GM19239 (cell line): ENCODE measurements around the gene LYPD3.
"Not testable (repeated sequence)": the region's sequence is repeated elsewhere in the genome, so short reads cannot be mapped to it uniquely, and the experiment has no call there.

Experiments used
- DNase-seq: peaks from one replicate; pipeline ENCODE4 v3.0.0; 2011; ENCODE audit warnings: low spot score; ENCODE audit not compliant: insufficient read length
- FAIRE-seq: peaks from 2 replicates; lab custom pipeline; 2011; peaks lifted over from hg19 to GRCh38; lab: Jason Lieb, UNC

LYPD3 gene

DNA sequence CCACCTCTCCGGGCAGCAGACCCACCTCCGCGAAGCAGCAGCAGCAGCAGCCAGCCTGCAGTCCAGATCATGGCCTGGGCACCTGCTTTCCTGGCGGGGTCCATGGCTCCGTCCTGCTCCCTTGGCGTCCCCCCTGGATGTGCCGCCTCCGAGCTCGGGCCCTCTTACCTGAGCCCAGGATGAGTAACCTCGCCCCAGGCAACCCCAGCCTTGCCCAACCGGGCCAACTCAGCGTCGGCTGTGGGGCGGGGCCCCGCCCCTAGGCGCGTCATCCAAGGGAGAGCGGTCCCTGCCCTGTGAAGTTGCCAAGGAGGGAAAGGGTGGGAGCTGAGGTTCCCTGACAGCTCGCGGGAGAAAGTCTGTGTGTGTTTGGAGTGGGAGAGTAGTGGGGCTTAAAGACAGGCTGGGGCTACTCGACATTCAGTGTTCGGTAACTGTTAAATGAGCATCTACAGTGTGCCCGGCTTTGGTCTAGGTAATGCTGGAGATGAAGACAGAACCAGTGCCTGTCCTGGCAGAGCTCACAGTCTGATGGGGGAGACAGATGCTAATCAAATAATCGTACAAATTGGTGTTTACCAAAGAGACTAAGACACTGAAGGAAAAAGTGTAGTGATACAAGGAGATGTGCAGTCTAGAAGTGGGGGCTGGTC lies at the start of gene LYPD3:
TSS of gene LYPD3 (minus strand) at position 141 of the 653 bp plus-strand sequence. CDS start at position 104, 37 bp downstream.
- no peak for DNase-seq
- FAIRE-seq = no peak

DNA sequence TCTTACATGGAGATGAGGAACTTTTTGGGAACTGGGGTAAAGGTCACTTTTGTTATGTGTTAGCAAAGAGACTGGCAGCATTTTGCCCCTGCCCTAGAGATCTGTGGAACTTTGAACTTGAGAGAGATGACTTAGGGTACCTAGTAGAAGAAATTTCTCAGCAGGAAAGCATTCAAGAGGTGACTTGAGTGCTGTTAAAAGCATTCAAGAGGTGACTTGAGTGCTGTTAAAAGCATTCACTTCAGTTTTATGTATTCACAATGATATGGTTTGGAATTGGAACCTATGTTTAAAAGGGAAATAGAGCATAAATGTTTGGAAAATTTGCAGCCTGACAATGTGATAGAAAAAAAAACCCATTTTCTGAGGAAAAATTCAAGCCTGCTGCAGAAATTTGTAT lies 47.0 kb upstream of the LYPD3 start:
- FAIRE-seq, DNase-seq: not testable (repeated sequence)

DNA sequence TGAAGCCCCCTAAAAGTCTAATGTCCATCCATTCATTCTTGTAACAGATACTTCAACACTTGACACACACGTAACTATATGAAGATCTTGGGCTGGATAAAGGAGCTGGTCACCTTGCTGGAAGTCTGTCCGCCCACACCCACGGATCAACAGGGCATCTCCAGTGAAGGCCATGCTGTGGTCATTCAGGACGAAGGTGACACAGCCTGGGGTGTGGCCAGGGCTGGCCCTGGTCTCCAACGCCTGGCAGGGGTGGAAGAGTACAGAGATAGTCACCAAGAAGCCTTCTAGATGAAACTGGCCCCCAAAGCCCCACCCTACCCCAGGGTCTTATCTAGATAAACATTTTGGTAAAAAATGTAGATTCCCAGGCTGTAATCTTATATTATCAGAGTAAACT lies 45.9 kb upstream of the LYPD3 start:
- DNase-seq (no peak), FAIRE-seq (no peak)

DNA sequence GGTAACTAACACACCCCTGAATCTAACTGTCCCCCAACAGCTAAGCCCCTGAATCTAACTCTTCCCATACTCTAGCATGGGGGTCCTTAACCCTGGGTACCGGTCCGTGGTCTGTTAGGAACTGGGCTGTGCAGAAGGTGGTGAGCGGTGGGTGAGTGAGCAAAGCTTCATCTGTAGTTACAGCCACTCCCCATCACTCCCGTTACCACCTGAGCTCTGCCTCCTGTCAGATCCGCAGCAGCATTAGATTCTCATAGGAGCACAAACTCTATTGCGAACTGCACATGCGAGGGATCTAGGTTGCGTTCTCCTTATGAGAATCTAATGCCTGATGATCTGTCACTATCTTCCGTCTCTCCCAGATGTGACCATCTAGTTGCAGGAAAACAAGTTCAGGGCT lies 45.3 kb upstream of the LYPD3 start:
- DNase-seq = no peak
- FAIRE-seq = no peak

DNA sequence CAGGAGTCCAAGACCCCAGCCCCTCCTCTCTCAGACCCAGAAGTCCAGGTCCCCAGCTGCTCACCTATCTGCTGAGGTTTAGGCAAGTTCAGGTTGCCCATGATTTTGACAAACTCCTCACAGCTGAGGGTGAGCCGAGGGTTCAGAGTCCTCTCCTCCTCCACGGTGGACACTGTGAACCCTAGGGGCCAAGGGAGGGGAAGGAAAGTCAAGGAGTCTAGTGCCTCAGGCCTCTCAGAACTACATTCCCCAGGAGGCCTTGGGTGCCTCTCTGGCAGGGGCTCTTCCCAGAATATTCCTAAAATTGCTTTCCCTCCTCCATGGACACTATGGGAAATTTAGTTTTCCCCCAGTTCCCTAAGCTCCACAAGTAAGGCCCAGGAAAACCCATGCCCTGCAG lies 42.5 kb upstream of the LYPD3 start:
- DNase-seq (no peak), FAIRE-seq (no peak)

DNA sequence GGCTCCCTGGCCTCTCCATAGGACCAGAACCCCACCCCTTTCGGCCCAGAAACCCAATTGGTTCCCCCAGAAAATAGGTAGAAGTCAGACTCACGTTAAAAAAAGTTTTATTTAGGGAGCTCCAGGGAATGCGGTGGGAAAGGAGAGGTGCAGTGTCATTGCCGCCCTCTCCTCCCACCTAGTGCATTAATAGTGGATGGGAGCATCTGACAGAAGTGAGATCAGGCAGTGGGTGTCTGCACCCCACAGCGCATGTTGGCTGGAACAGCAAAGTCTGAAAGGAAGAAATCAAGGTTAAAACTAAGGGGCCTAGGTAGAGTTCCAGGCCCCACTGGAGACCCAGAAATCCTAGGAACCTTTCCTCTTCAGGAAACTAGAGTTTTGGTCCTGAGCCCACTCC lies 41.2 kb upstream of the LYPD3 start:
- no peak for FAIRE-seq

DNA sequence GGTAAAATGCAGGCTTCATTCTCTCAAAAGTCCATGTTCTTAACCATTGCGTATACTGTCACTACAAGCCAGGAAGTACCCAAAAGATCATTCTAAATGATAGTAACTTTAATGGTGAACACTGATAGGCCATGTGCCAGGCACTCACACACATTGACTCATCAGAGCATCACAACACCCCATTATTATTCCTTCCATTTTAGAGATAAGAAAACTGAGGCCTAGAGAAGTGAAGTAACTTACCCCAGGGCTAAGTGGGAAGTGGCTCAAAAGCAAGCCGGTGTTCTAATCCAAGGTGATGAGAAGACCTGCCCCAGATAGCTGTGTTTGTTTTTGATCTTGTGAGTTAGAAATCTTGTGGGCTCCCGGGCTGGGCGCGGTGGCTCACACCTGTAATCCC lies 40.5 kb upstream of the LYPD3 start:
- no peak for FAIRE-seq
- DNase-seq = no peak

More for the DNA sequence above, 41.2 kb upstream of the LYPD3 start:
- no peak for DNase-seq

DNA sequence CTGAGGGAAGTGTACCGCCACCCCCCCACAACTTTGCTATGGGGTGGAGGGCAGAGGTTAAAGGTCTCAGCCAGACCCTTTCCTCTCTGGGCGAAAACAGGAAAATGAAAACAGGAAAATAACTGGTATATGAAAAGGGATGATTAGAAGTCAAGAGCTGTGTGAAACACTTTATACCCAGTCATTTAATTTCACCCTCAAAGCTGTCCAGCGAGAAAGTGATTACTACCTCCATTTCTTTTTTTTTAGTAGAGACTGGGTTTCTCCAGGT lies 39.7 kb upstream of the LYPD3 start:
- FAIRE-seq = no peak
- DNase-seq = no peak

DNA sequence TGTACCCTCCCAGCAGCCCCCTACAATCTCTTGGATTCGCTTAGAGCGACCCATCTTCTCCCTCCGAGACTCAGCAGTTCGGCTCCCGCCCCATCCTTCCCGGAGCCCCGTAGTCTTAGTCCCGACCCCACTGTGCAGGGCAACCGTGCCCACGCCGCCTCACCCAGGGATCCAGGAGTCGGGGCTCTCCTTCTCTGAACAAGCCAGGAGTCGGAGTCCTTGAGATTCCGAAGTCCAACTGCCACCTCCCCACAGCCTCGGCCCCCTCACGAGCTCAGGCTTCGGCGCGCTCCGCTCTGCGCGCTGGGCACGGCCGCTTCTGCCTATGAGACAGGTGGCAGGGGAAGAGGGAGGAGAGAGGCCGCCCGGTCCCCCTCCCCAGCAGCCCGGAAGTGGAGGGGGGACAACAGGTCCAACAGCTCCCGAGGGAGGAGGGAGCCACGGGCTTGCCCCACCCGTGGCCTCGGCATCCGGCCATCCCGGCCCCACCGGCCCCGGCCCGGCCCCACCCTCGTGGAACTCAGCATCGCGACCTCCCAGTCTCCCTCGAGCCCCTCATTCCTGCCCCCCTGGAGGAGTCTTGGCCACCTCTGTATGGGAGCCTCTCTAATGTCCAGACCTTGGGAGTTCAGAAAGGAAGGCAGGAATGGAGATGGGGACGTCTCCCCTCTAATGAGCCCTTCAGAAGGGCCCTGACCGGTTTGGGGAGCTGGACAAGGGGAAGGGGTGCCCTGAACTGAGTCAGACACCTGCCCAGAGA lies 39.2 kb upstream of the LYPD3 start, which contains the start of gene PHLDB3:
TSS of gene PHLDB3 (minus strand) at position 321 of the 760 bp plus-strand sequence. CDS start 628 bp downstream, outside the sequence.
- DNase-seq (no peak), FAIRE-seq (peak; percentile 31)

DNA sequence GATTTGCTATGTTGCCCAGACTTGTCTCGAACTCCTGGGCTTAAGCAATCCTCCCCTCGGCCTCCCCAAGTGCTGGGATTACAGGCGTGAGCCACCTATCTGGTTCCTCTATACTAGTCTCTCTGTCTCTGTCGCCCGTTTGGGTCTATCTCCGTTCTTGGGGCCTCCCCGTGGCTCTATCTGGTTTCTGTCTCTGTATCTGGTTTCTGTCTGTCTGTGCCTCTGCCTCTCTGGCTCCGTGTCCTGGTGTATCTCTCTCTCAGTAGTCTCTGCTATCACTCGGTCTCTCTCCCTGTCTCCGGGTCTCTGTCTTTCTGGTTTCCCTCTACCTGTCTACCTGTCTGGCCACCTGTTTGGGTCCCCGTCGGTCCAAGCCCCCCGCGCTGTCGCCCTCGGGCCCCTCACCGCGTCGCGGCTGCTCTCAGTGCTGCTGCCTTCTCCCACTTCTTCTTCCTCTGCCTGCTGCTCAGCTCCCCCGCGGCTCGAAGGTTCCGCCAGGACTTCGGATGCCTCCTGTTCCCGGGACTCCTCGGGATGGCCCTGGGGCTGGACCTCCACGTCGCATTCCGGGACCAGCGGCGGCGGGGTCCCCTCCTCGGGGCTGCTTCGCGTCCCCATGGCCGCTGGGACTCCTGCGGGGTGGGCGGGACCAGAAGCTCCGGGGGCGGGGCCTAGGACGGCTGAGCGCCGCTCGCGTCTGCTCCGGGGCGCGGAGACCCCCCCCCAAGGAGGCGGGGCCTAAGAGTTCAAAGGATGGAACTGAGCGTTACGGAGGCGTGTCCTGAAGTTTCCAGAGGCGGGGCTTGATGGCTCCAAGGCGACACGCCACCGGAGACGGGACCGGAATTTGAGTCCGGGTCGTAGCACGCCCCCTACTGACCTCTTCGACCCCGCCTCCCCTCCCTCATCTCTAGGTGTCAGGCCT lies 38.4 kb upstream of the LYPD3 start:
- FAIRE-seq (peak; percentile 97), DNase-seq (peak; percentile 96)

DNA sequence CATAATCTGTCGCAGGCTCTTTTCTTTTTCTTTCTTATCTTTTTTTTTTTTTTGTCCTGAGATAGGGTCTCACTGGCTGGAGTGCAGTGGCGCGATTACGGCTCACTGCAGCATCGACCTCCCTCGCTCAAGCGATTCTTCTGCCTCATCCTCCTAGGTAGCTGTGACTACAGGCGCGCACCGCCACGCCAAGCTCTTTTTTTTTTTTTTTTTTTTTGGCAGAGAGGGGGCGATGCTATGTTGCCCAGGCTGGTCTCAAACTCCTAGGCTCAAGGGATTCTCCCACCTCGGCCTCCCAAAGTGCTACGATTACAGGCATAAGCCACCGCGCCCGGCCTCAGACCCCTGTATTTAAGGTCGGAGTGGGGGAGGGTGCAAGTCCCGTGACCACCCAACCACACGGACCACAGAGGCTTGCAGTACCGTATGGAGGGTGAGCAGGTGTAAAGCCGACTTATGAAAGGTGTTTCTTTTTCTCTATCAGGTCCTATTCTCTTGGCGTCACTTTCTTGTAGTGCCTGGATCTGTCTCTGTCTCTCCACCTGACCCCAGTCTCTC lies 37.1 kb upstream of the LYPD3 start:
- FAIRE-seq (no peak), DNase-seq (no peak)

DNA sequence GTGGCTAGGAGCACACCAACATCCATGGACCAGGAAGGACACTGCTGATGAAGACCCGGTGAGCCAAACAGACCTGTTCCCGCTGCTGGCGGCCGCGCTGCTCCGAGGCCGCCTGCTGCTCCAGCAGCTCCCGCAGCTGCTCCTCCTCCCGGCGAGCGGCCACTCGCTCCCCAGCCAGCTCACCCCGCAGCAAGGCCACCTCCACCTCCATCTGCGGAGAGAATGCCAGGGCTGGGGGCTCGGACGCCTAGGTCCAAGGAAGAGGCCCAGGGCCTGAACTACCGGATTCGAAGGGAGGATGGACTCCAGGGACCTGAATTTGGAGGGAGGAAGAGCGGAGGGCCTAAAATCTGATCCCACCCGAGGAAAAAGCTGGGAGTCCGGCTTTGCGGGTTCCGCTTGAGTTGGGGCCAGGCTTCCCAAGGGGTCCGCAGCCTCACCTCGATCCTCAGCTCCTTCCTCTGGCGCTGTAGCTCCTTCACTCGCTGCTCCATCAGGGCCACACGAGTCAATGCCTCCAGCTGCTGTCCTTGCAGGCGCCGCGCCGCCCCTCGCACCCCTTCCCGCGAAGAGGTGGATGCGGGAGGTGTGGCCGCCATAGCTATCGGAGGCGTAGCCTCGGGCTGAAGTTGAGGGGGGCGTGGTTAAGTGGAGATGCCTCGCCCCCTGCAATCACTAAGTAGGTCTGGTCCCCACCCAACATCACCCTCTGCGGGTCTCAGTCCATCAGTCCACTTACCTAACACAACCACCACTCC lies 36.4 kb upstream of the LYPD3 start:
- no peak for FAIRE-seq
- no peak for DNase-seq

DNA sequence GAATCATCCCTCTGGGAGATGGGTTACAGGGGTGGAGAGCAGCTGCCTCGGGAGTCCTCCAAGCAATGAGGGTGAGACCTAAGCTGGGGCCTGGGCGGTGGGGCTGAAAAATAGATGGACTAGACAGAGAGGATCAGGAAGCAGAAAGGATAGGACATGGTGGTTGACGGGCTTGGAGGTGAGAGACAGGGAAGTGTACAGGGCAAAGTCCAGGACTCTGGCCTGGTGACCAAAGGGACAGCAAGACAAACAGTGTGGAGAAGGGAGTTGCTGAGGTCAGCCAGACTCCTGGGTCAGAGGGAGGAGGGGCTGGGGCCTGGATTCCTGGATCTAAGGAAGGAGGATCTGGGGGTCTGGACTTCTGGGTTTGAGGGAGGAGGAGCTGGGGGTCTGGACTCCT lies 33.6 kb upstream of the LYPD3 start:
- no peak for DNase-seq

DNA sequence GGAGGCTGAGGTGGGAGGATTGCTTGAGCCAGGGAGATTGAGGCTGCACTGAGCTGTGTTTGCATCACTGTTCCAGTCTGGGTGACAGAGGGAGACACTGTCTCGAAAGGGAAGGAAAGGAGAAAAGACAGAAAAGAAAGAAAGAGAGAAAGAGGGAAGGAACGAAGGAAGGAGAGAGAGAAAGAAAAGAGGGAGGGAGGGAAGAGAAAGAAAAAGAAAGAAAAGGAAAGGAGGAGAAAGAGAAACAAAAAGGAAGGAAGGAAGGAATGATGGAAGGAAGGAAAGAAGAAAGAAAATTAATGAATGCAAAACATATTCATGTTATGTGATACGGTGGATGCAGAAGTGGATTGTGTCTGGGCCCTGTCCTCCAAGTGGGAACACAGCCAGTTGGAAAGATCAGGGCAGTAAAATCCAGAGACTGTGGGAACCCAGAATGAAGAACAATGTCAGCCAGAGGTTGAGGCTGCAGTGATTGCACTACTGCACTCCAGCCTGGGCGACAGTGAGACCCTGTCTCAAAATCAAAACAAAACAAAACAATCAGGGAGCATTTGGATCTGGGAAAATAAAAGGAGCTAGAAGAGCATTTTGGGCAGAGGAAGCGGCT lies 32.9 kb upstream of the LYPD3 start:
- DNase-seq (no peak), FAIRE-seq (no peak)

More for the DNA sequence above, 33.6 kb upstream of the LYPD3 start:
- FAIRE-seq = no peak

DNA sequence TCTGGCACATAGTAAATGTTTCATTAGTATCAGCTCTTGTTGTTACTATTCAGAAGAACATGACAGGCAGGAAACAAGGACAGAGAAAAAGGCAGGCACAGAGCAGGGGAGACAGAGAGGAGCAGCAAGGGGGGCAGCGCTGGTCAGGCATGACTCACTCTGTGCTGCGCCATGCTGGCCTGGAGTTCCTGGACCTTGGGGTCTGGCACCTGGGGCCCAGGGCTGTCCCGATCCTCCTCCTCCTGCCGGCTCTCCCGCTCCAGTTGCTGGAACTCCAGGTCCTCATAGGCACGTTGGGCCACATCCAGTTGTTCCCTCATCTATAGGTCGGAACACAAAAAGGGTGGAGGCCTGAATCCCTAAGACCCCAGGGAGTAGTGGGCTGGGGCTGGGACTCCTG lies 31.6 kb upstream of the LYPD3 start:
- no peak for FAIRE-seq
- no peak for DNase-seq

DNA sequence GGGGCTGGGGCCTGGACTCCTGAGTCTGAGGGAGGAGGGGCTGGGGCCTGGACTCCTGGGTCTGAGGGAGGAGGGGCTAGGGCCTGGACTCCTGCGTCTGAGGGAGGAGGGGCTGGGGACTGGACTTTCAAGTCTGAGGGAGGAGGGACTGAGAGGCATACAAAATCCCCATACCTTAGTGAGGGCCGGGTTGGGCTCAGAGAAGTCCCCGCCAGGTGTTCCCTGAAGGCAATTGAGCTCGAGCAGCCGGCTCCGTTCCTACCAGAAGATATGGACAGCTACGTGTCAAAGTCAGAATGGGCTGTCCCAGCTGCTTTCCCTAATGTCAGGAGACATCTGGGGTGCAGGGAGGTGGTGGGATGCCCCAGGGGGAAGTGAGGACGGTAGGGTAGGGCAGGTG lies 29.7 kb upstream of the LYPD3 start:
- no peak for DNase-seq

DNA sequence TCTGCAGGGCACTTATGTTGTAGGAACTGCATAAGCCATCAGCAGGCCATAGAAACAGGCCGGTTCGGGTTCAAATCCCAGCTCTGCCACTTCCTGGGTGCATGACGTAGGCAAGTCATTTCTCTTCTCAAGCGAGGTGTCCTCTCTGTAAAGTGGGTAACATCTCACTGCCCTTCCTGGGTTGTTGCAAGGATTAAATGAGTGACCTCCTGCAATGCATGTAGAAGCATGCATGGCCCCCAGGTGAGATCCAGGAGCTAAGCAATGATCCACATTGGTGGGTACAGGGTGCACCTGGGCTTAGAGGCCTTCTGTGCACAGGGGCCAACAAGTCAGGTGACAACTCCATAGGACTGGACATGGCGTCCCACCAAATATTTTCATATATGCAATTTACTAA lies 25.4 kb upstream of the LYPD3 start:
- DNase-seq (no peak), FAIRE-seq (no peak)

More for the DNA sequence above, 29.7 kb upstream of the LYPD3 start:
- no peak for FAIRE-seq

DNA sequence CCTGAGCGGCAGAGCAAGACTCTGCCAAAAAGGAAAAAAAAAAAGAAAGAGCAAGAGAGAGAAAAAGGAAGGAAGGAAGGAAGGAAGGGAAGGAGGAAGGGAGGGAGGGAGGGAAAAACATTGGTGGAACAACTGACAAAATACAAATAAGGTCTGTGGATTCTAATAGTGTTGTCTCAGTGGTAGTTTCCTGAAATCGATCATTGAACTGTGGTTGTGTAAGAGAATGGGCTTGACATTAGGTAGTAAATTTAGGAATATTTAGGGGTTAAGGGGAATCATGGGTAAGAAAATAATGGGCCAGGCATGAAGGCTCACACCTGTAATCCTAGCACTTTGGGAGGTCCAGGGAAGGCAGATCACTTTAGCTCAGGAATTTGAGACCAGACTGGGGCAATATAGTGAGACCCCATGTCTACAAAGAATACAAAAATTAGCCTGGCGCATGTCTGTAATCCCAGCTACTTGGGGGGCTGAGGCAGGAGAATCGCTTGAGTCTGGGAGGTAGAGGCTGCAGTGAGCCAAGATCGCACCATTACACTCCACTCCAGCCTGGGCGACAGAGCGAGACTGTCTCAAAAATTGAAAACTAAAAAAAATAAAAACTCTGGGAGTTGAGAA lies 24.7 kb upstream of the LYPD3 start:
- DNase-seq (no peak), FAIRE-seq (no peak)

DNA sequence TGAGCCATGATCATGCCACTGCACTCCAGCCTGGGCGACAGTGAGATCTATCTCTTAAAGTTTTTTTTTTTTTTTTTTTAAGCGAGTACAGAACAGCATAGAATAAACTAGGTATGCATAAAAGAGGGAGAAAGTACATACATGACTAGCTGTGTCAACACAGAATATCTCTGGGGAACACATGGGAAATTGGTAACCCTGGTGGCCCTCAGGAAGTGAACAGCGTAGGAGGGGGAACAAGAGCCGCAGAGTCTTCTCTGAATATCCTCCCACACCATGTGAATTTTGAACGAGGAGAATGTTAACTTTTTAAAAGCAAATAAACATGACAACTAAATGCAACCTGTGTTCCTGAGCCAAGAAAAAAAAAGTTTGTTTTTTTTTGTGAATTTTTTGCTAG lies 23.9 kb upstream of the LYPD3 start:
- DNase-seq (no peak), FAIRE-seq (no peak)
